Measurements from ENCODE around the gene ALX4.

The ALX4 gene

GRCh38 chr11:44300844-44301563 lies 8.9 kb downstream of the ALX4 start:
- no peak for DNase-seq

DNA sequence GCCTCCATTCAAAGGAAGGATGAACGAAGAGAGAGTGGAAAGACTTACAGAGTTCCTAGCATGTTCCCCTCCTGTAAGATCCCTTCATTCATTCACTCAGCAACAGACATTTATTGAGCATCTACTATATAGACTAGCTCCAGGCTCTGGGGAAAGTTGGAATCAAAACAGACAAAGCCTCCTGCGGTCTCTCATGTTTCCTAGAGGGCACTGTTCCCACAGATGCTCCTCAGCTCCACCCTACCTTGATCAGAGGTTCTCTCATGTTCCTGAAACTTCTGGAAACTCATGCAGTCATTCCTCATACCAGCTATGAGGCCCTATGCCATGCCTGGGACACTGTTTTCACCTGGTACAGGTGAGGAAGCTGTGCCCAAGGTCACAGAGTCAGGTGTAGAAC lies 11.1 kb downstream of the ALX4 start:
- DNase-seq, result no peak

DNA sequence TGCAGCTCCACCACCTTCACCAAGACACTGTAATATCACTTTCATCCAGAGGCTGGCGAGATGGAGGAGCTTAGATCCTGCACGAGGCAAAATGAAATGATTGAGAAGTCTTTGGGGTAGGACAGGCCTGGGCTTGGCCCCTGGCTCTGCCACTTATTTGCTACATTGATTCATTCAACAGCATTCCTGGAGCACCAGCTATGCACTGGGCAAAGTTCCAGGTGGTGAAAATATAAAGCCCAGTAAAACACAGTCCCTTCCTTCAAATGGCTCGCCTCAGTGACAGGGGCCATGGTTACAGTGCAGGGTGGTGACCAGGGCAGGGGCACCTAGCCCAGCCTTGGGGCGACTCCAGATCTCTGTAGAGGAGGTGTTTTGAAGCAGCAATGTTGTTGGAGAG lies 19.7 kb downstream of the ALX4 start:
- no peak for DNase-seq

DNA sequence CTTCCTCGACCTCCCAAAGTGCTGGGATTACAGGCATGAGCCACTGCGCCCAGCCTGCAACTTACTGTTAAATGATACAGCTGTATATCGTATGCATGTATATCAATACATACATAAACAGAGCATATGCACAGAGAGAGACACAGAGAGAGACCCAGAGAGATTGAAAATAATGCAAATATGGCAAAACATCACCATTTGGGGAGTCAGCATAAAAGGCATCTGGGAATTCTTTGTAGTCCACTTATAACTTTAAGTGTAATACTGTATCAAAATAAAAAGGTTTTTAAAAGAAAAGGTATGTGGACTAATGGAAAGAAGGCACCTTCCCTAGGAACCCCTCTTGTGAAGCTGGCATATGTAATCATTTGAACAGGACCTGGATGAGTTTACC lies 21.8 kb downstream of the ALX4 start:
- DNase-seq, result no peak

GRCh38 chr11:44286911-44287310 lies 23.0 kb downstream of the ALX4 start:
- no peak for DNase-seq

- peak; percentile 23 to 58 for DNase-seq
Observed at GRCh38 chr11:44286268-44286880, 23.6 kb downstream of the ALX4 start.

DNA sequence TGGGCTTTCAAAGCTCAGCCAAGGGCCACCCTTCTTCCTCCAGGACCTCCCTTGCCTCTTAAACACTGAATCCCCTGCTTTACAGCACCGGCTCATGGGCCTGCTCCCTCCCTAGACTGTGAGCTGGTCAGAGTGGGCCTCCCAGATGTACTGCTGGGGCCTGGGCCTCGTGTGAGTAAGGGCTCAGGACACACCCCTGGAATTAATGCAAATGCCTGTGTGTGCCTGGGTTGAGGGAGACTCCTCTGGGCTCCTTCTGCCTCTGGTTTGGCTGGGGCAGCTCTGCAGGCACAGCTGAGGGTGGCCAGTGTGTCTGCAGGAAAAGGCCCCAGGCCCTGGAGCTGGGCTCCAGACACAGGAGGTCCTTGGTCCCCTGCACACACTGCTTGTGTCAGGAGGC lies 24.2 kb downstream of the ALX4 start:
- DNase-seq, result no peak

GRCh38 chr11:44282620-44283019 lies 27.3 kb downstream of the ALX4 start:
- no peak for DNase-seq

GRCh38 chr11:44281151-44281550 lies 28.8 kb downstream of the ALX4 start:
- DNase-seq, result no peak

DNA sequence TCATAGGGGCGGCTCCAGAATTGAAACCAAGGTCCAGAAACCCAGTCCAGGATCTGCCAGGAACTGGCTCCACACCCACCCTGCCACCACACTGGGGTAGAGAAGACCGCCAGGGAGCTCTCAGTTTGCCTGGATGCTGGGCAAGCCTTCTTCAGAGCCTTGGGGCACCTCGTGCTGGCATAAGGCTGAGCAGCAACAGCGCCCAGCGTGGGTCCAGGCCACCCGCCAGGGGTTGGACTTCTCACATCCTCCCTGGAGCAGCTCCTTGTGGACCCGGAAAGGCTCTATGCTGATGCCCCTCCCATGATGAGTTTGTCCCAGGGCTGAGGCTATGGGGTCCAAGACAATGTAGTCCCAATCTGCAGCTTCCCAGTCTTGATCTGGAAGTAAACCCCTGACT lies 29.7 kb downstream of the ALX4 start:
- DNase-seq, result no peak

- no peak for DNase-seq
Observed at GRCh38 chr11:44279483-44279882, 30.5 kb downstream of the ALX4 start.

GRCh38 chr11:44277196-44278090 lies 32.5 kb downstream of the ALX4 start:
- no peak for DNase-seq

GRCh38 chr11:44275961-44276550 lies 33.9 kb downstream of the ALX4 start:
- DNase-seq, result no peak

DNA sequence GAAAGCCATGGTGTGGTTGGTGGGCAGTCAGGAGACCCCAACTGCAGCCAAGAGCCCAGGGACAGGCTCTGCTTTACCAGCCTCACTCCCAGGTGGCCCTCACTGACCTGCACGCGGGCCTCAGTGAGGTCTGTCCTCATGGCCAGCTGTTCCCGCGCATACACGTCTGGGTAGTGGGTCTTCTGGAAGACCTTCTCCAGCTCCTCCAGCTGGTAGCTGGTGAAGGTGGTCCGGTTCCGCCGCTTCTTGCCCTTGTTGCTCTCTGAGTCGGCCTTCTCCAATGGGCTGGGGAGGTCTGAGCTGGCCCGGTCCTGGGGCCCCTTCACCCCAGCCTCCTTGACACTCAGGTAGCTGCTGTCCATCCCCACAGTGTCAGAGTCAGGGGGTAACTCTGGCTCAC lies 34.7 kb downstream of the ALX4 start:
- DNase-seq, result no peak

GRCh38 chr11:44274404-44274803 lies 35.5 kb downstream of the ALX4 start:
- no peak for DNase-seq

DNA sequence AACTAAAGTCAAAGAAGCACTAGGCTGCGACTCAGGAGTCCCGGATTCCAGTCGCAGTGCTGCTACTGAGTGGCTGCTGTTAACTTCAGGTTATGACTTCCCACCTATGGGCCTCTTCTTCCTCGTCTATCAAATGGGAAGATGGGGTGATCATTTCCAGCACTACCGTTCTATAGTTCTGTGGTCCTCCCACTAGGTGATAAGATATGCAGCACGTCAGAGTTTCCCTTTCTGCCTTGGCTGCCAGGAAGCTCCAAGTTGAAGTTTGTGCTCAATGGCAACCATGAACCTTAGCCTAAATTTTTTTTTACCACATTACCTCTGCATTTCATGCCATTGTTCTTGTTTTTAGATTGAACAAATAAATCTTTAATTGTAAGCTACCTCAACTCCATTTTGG lies 38.7 kb downstream of the ALX4 start:
- DNase-seq, result no peak

DNA sequence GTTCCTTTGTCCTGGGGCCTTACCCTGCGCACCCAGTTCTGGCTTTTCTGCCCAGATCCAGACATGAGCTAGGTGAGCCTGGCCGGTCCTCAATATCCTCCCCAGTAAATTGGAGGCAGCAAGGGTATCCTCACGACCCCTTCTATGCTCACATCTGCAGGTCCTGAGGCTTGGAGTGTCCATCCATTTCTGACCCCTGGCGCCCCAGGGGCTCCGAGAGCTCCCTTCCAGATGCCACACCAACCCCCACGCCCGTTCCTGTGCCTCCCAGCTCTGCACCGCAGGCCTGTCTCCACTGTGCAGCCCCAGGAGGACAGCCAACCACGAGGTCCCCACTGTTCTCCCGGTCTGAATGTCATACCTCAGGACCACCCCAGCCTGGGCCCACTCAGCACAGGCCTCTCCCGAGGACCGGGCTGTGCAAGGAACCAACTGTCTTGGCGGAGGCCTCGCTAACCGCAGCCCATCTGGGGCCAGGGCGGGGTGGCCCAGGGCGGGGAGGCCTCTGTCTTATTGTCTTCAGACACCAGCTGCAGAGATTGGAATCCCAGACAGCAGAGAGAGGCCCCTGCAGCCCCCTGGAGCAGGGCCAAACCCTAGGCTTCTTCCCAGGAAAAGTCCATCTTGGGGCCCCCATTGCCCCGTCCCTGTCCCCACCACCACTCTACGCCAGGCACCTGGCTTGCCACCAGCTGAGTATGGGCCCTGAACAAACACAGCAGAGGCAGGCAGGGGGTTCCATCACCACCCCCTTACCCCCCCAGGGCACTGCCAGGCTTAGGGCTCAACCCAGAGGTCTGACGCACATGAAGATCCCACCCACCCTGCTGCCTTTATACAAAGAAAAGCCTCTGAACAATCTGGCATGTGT lies 39.3 kb downstream of the ALX4 start:
- DNase-seq, result no peak

DNA sequence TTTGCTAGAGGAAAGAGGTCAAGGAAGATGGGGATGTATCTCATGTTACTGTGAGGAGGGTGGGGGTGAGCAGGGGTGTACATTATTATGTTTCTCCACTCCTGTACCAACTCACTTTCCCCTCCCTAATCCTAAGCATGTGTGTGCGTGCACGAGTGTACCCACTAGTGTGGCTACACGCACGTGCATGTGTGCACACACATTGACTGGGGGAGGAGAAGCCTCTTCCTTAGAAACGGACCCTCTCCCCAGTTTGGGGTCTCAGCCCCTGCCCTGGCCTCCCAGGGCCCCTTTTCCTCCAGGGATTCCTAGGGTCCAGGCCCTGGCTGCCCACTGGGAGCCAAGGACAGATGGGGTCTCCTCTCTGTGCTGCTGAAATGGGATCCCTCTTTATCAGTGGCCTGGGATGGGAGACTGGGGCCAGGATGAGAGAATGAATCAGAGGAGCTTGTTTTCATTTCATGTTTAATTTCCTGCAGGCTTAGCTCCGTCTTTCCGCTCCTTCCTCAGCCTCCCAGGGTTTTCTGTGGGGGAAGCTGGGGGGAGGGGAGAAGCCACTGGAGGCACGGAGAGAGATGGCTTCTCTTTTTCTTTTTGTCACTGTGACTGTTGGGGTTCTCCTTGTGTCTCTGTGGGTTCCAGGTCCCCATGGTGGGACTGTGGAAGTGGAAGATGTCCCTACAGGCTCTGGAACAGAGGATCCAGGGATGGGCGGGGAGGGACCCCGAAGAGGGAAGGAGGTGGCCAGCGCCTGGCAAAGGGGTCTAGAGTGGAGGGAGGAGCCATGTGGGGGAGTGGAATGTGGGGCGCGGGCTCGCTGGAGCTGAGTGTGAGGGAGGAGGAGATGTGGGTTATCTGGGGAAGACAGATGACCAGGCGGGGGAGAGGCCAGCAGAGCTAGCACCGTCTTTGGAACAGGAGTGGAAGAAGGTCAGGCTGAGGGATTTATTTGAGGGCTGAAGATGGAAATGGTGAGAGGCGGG lies 40.3 kb downstream of the ALX4 start:
- no peak for DNase-seq

DNA sequence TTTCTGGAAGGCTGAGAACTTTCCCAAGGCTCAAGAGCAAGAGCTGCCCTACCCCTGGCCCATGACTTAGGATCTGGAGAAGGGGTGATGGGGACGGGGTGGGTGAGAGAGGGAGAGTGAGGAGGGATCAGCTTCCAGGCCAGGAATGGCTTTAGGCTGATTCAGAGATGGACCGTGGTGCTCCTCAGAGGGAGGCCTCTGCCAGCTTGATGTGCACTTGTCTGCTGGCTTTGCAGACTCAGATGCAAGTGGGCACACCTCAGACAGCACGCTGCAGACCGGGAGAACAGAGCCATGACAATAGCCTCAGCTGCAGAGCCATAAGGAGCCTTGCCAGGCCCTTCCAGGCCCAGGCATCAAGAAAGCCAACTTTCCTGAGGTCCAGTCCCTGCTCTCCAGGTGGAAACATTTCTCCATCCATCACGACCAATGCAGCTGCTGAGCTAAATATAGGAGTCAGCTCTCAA lies 41.3 kb downstream of the ALX4 start:
- DNase-seq, result no peak

- DNase-seq, result no peak
Observed at GRCh38 chr11:44267750-44268613, 42.0 kb downstream of the ALX4 start.
